CD8-positive, alpha-beta memory T cell (primary cell): ENCODE measurements around the gene NHSL1. TPM values are rescaled to one million over a fixed set of nuclear protein-coding genes. Genes with fewer than 3 reads are reported as not detected.
A peak's percentile ranks its signal among the peaks of the same experiment; 100 is the strongest.

Experiments
- CTCF ChIA-PET: fragments of 350-600 bp; sonication (Branson Sonifier 250); formaldehyde crosslinking; loops from one replicate; lab custom pipeline; 2021; ENCODE audit warnings: antibody characterized with exemption; lab: Charles Lee
- POLR2A ChIA-PET: fragments of 350-600 bp; sonication (Branson Sonifier 250); formaldehyde crosslinking; loops from one replicate; lab custom pipeline; 2021; ENCODE audit warnings: antibody characterized with exemption; lab: Charles Lee
- DNase-seq, 5 donors: peaks; one replicate each; pipeline versions ENCODE4 v3.0.0 to v3.0.0-alpha.2; 2020 to 2022; ENCODE audit warnings: mixed read lengths in 1 of 5
- H3K27ac ChIP-seq: one replicate; pipeline ENCODE4 v1.7.0; 2013; ENCODE audit warnings: low read depth, mild to moderate bottlenecking, low read length, moderate library complexity
- H3K27me3 ChIP-seq: 2 replicates; pipeline ENCODE4 v1.7.0; 2013; ENCODE audit warnings: low read length, mild to moderate bottlenecking; ENCODE audit not compliant: insufficient read depth, poor library complexity, severe bottlenecking
- H3K36me3 ChIP-seq: 2 replicates; pipeline ENCODE4 v1.7.0; 2013; ENCODE audit warnings: mild to moderate bottlenecking, low read length, moderate library complexity; ENCODE audit not compliant: insufficient read depth
- H3K4me1 ChIP-seq: 2 replicates; pipeline ENCODE4 v1.7.0; 2013; ENCODE audit warnings: mild to moderate bottlenecking, low read length, moderate library complexity; ENCODE audit not compliant: insufficient read depth
- H3K4me3 ChIP-seq: 2 replicates; pipeline ENCODE4 v1.7.0; 2013; ENCODE audit warnings: mild to moderate bottlenecking, low read length
- H3K9me3 ChIP-seq: 2 replicates; pipeline ENCODE4 v1.7.0; 2013; ENCODE audit warnings: mild to moderate bottlenecking, low read length
- H3K27ac Mint-ChIP-seq, 8 donors: one replicate each; pipeline ENCODE4 v1.8.0; 2020 to 2021; ENCODE audit warnings: mixed read lengths in 8 of 8, mild to moderate bottlenecking in 6 of 8, inconsistent platforms in 3 of 8, moderate library complexity in 3 of 8
- H3K27me3 Mint-ChIP-seq, 2 donors: one replicate each; pipeline ENCODE4 v1.8.0; 2020 to 2021; ENCODE audit warnings: mixed read lengths in 2 of 2, mild to moderate bottlenecking in 1 of 2, moderate library complexity in 1 of 2
- H3K36me3 Mint-ChIP-seq, 3 donors: one replicate each; pipeline ENCODE4 v1.8.0; 2020 to 2021; ENCODE audit warnings: mixed read lengths in 3 of 3, inconsistent platforms in 1 of 3, mild to moderate bottlenecking in 1 of 3
- H3K4me1 Mint-ChIP-seq, 3 donors: one replicate each; pipeline ENCODE4 v1.8.0; 2020 to 2021; ENCODE audit warnings: mixed read lengths in 3 of 3, inconsistent platforms in 1 of 3, mild to moderate bottlenecking in 1 of 3
- H3K4me3 Mint-ChIP-seq, 7 donors: one replicate each; pipeline ENCODE4 v1.8.0; 2020 to 2021; ENCODE audit warnings: mixed read lengths in 7 of 7, mild to moderate bottlenecking in 6 of 7, moderate library complexity in 4 of 7, inconsistent platforms in 2 of 7
- H3K9me3 Mint-ChIP-seq, 5 donors: one replicate each; pipeline ENCODE4 v1.8.0; 2020 to 2022; ENCODE audit warnings: mixed read lengths in 5 of 5, mild to moderate bottlenecking in 3 of 5, moderate library complexity in 2 of 5, inconsistent platforms in 1 of 5
- polyA plus RNA-seq: library from polyadenylated mRNA; unstranded; fragments of 300-500 nt; fragmentation: Illumina TruSeq; gene quantifications from one replicate; pipeline ENCODE4 v1.2.3, GENCODE V29; 2021
- total RNA-seq, 2 experiments: library from RNA; stranded (reverse); gene quantifications; one replicate each; pipeline ENCODE4 v1.2.3, GENCODE V29; 2021

NHSL1 gene
- total and polyA plus RNA-seq, 3 experiments from 2014 or later, result 0.71 to 0.72 TPM; not detected in 1

DNA sequence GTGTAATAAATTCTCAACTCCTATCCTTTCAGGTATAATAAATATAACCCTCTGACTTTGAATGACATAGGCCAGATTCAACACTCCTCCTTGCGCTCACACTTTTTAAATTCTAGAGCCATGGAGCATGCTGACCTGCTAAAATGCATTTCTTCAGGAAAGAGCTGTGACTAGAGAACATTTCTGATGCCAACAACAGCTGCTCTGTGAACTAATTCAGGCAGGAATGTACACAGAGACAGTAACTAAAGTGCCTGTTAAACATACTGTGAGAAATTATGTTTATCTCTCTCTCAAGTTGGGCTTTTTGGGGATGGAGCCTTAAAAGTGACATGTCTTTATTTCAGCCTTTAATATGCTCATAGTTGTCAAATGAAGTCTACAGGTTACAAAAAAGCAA lies 8.3 kb downstream of the NHSL1 start:
- H3K4me1 ChIP-seq, result no peaks in the 10 kb centered on the region
- CTCF ChIA-PET, result interaction anchor here (1.2 kb wide), 1 partner anchor 18 kb away, joined by 3 read pairs; no protein-coding TSS in a partner anchor
- H3K9me3 ChIP-seq, result no peaks in the 10 kb centered on the region
- Mint-ChIP-seq H3K9me3 (peaks cover 0 to 2% (median 0%) of the 10 kb centered on the region in 5 donors), H3K27me3 (peaks cover 0 to 33% of the 10 kb centered on the region in 2 donors), H3K4me3 (no peak overlapping the region), H3K36me3 (no peaks in the 10 kb centered on the region), H3K27ac (no peak overlapping the region), H3K4me1 (no peaks in the 10 kb centered on the region)
- no peak overlapping the region for H3K27ac ChIP-seq
- no peaks in the 10 kb centered on the region for H3K36me3 ChIP-seq
- DNase-seq, result no peak
- POLR2A ChIA-PET, result no interaction called here
- H3K4me3 ChIP-seq, result no peak overlapping the region
- no peaks in the 10 kb centered on the region for H3K27me3 ChIP-seq

DNA sequence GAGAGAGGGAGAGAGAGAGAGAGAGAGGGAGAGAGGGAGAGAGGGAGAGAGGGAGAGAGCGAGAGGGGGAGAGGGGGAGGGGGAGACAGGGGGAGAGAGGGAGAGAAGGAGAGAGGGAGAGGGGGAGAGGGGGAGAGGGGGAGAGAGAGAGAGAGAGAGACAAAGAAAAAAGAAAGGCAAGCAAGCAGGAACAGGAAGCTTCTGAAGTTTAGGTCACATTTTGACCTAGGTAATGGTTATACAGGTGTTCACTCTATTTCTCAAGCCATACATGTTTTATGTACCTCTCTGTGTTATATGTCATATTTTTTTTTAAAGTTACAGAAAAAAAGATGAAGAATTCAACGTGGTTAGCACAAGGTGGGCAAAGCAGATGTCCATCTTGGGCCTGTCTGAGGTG lies 9.4 kb downstream of the NHSL1 start:
- CTCF ChIA-PET, result no interaction called here

DNA sequence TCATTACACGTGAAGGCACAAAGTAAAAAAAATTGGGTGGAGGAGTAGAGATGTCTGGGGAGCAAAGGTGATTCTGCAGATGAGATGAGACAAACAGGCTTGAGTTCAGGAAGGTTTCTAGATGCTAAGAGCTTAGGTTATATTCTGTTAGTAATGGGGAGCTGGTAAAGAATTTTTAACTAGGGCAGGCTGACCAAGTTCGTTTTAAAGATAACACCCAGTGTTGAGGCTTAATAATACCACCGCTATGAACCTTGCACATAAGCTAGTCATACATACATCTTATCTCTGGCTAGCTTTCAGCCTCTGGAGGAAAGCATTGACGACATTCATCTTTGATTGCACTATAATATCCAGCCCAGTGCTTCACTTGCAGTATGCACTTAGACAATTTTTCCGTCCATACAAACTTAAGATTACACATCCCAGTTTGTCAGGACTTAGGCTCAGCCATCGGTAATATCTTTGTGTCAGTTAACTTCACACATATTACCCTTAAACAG lies 12.1 kb downstream of the NHSL1 start:
- Histone ChIP-seq H3K27me3 (no peaks in the 10 kb centered on the region), H3K36me3 (no peaks in the 10 kb centered on the region), H3K27ac (no peak overlapping the region), H3K9me3 (no peaks in the 10 kb centered on the region), H3K4me3 (no peak overlapping the region), H3K4me1 (no peaks in the 10 kb centered on the region)
- DNase-seq, result no peak
- Mint-ChIP-seq H3K9me3 (no peaks in the 10 kb centered on the region), H3K36me3 (no peaks in the 10 kb centered on the region), H3K27ac (no peak overlapping the region), H3K4me1 (no peaks in the 10 kb centered on the region), H3K27me3 (peaks cover 1 to 36% of the 10 kb centered on the region in 2 donors), H3K4me3 (no peak overlapping the region)
- POLR2A ChIA-PET, result no interaction called here
- CTCF ChIA-PET, result interaction anchor here (1.3 kb wide), 1 partner anchor 60 kb away, joined by 3 read pairs; no protein-coding TSS in a partner anchor

More for the DNA sequence above, 9.4 kb downstream of the NHSL1 start:
- peaks cover 0 to 2% (median 0%) of the 10 kb centered on the region in 5 donors for H3K9me3 Mint-ChIP-seq
- peaks cover under 1 to 37% of the 10 kb centered on the region in 2 donors for H3K27me3 Mint-ChIP-seq
- Histone ChIP-seq H3K4me1 (no peaks in the 10 kb centered on the region), H3K27ac (no peak overlapping the region), H3K4me3 (no peak overlapping the region), H3K27me3 (no peaks in the 10 kb centered on the region), H3K9me3 (no peaks in the 10 kb centered on the region), H3K36me3 (no peaks in the 10 kb centered on the region)
- no peak overlapping the region for H3K27ac Mint-ChIP-seq
- H3K4me3 Mint-ChIP-seq, result no peak overlapping the region
- POLR2A ChIA-PET, result interaction anchor here (0.6 kb wide), 1 partner anchor 95 kb away, joined by 3 read pairs; no protein-coding TSS in a partner anchor
- no peaks in the 10 kb centered on the region for H3K36me3 Mint-ChIP-seq
- DNase-seq, result no peak
- H3K4me1 Mint-ChIP-seq, result no peaks in the 10 kb centered on the region

DNA sequence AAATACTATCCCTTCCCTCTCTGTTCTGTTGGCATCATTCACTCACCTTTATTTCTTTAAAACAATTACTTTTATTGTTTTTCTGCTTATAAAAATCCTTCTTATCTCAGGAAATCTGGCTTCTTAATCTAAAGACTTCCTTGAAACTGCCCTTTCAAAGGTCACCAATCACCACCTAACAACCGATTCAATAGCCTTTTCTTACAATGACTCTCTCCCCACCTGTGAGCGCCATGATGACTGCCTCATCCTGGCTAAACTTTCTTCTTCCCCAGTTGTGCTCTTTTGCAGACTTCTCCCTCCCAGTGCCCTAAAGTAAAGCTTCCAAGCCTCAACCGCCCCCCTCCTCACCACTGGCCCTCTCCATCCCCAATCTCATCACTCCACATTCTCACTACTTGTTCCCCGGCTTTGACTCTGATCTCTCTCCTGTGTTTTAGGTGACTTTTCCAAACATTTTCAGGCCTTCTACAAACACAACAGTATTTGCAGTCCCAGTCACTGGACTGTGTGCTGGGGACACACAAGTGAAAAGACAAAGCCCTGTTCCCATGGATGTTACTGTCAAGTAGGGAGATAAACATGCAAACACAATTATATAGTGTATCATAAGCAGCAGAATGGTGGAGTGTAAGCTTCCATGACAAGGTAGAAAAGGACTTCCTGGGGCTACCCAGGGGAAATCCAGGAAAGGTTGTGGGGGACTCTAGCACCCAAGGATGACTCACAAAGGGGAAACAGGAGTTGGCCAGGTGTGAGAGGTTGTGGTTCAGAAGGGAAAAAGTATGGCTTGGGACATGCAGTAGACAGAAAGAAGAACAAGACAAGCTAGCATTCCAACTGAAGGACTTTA lies 12.8 kb downstream of the NHSL1 start:
- H3K27me3 Mint-ChIP-seq, result peaks cover 1 to 31% of the 10 kb centered on the region in 2 donors
- Histone ChIP-seq H3K4me1 (no peaks in the 10 kb centered on the region), H3K4me3 (no peak overlapping the region), H3K27ac (no peak overlapping the region), H3K9me3 (no peaks in the 10 kb centered on the region), H3K36me3 (no peaks in the 10 kb centered on the region), H3K27me3 (no peaks in the 10 kb centered on the region)
- no peaks in the 10 kb centered on the region for H3K4me1 Mint-ChIP-seq
- POLR2A ChIA-PET, result interaction anchor here (0.6 kb wide), 1 partner anchor 34 kb away, joined by 13 read pairs; no protein-coding TSS in a partner anchor
- no peak for DNase-seq
- H3K9me3 Mint-ChIP-seq, result no peaks in the 10 kb centered on the region
- no peak overlapping the region for H3K27ac Mint-ChIP-seq
- no peak overlapping the region for H3K4me3 Mint-ChIP-seq
- H3K36me3 Mint-ChIP-seq, result no peaks in the 10 kb centered on the region
- CTCF ChIA-PET, result no interaction called here

DNA sequence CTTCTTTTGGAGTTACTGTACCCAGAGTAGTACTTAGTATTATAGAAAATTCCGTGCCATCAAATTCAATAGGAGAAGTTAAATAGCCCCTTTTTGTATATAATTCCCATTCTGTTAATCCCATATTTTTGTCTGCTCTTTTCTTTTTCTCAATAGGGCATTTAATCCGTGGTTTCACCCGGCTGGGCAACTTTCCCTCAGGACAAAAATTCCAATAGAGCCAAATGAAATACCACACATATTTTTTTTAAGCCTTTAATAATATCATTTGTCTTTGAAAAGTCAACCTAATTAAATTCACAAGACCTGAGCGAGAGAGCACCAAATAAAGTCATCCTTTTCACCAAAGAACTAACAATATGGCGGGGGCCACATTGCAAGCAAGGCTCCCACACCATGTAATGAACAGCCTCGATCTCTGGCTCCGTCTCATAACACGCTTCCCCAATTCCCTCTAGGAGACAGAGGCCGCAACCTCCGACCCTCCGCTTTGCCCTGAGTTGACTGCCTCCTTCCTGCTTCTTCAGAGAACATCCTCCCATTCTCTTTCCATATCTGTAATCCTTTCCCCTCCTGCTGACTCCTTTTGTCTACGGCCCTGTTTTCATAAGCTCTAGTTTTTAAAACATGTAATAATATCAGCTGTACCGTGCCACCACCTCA lies 13.6 kb downstream of the NHSL1 start:
- Mint-ChIP-seq H3K4me3 (no peak overlapping the region), H3K4me1 (no peaks in the 10 kb centered on the region), H3K9me3 (no peaks in the 10 kb centered on the region), H3K27me3 (peaks cover 1 to 31% of the 10 kb centered on the region in 2 donors), H3K36me3 (no peaks in the 10 kb centered on the region), H3K27ac (no peak overlapping the region)
- no peaks in the 10 kb centered on the region for H3K36me3 ChIP-seq
- no peaks in the 10 kb centered on the region for H3K9me3 ChIP-seq
- H3K27ac ChIP-seq, result no peak overlapping the region
- ChIA-PET CTCF (no interaction called here), POLR2A (no interaction called here)
- H3K27me3 ChIP-seq, result no peaks in the 10 kb centered on the region
- H3K4me1 ChIP-seq, result no peaks in the 10 kb centered on the region
- no peak overlapping the region for H3K4me3 ChIP-seq
- no peak for DNase-seq

DNA sequence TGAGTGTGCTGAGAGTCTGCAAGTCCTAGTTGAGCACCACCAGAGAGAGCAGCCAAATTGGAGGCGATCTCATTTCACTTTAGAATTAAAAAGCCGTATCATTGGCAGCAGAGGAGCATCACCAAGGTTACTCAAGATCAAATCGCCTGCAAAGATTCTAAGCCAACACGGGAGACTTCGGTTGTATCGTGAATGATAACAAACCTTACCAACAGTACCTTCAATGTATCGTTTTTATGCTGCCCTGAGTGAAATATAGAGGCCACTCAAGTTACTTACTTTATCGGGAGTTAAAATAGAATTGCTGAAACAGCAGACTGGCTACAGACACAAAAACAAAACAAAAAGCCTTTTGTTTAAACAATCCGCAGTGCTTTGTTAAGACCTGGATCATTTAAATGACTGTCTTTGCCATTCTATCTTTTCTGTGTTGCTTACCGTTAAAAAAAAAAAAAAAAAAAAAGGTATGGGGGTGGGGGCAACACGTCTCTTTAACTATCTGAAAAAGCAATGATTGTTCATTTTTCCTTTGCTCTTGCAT lies 14.2 kb downstream of the NHSL1 start:
- ChIA-PET POLR2A (no interaction called here), CTCF (no interaction called here)
- H3K36me3 ChIP-seq, result no peaks in the 10 kb centered on the region
- H3K36me3 Mint-ChIP-seq, result no peaks in the 10 kb centered on the region
- no peak overlapping the region for H3K4me3 Mint-ChIP-seq
- DNase-seq, result no peak
- no peaks in the 10 kb centered on the region for H3K9me3 ChIP-seq
- H3K4me1 ChIP-seq, result no peaks in the 10 kb centered on the region
- peaks cover 1 to 31% of the 10 kb centered on the region in 2 donors for H3K27me3 Mint-ChIP-seq
- no peaks in the 10 kb centered on the region for H3K9me3 Mint-ChIP-seq
- H3K27me3 ChIP-seq, result no peaks in the 10 kb centered on the region
- H3K4me1 Mint-ChIP-seq, result no peaks in the 10 kb centered on the region
- H3K27ac ChIP-seq, result no peak overlapping the region
- H3K27ac Mint-ChIP-seq, result no peak overlapping the region
- no peak overlapping the region for H3K4me3 ChIP-seq

DNA sequence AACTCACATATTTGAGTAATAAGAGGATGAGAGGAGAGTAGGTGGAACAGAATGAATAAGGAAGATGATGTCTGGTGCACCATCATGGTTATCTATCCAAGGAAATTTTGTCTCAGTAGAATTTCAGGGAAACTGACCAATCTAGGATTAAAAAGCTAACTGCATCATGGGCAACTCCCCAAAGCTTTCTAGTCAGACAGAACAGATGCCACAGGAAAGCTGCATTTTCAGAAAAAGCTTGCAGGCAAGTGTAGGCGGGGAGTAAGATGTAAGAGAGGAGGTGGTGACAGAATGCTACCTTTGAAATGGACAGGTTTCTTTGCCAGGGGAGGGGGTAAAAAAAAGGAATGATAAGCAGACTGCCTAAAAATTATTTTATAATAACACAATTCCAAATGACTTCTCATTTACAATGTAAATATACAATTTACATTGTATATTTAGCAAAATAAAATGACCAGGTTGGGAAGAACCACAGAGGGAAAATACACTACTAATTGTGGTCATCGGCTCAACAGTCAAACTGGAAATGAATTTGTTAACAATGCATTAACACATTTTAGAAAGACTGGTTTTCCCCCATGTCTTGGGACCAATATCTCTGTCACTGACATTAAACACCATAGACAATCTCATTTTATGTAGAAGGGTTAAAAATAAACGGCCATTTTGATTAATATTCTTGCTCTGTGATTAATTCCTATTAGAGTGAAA lies 15.1 kb downstream of the NHSL1 start:
- no peak for DNase-seq
- H3K27ac ChIP-seq, result no peak overlapping the region
- no peak overlapping the region for H3K4me3 ChIP-seq
- H3K27me3 ChIP-seq, result no peaks in the 10 kb centered on the region
- ChIA-PET CTCF (no interaction called here), POLR2A (no interaction called here)
- Mint-ChIP-seq H3K27me3 (peaks cover 3 to 32% of the 10 kb centered on the region in 2 donors), H3K36me3 (peaks cover 0 to 2% (median 0%) of the 10 kb centered on the region in 3 donors), H3K4me1 (no peaks in the 10 kb centered on the region), H3K9me3 (no peaks in the 10 kb centered on the region), H3K27ac (peak overlapping the region in 1 of 8 donors; percentile 15), H3K4me3 (no peak overlapping the region)
- no peaks in the 10 kb centered on the region for H3K9me3 ChIP-seq
- no peaks in the 10 kb centered on the region for H3K36me3 ChIP-seq
- H3K4me1 ChIP-seq, result no peaks in the 10 kb centered on the region
